RPMI7951 (cell line): ENCODE results near the gene PLD5. TPM values are rescaled to one million over a fixed set of nuclear protein-coding genes. Genes with fewer than 3 reads are reported as not detected.
"Not testable (repeated sequence)": the region's sequence is repeated elsewhere in the genome, so short reads cannot be mapped to it uniquely, and the experiment has no call there.

Source experiments
- DNase-seq: peaks from one replicate; pipeline ENCODE4 v3.0.0-alpha.2; 2012; ENCODE audit warnings: low read depth
- total RNA-seq: library from RNA; depleted of rRNA; stranded (reverse); fragments of >200 nt; shearing (Covaris generic); gene quantifications from 2 replicates; pipeline ENCODE4 v1.2.3, GENCODE V29; 2014

The PLD5 gene
- total RNA-seq, 1 experiment from 2014 or later, result not detected

DNA sequence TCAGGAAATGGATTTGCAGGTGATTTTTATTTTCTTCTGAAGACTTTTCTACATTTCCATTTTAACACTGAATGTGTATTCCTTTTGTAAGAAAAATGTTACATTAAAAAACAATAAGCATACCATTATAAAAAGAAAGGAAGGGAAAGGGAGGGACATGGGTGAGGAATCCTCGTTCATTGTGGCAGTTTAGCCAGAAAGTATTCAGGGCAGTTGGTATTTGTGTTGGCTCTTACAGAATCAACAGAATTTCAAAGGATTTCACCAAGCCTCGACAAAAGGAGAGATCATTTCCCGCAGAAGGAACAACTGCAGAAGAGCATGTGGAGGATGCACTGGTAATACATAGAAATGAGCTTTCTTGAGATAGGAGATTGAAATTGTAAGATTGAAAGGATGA is 35.0 kb downstream of the PLD5 start:
- no peak for DNase-seq

DNA sequence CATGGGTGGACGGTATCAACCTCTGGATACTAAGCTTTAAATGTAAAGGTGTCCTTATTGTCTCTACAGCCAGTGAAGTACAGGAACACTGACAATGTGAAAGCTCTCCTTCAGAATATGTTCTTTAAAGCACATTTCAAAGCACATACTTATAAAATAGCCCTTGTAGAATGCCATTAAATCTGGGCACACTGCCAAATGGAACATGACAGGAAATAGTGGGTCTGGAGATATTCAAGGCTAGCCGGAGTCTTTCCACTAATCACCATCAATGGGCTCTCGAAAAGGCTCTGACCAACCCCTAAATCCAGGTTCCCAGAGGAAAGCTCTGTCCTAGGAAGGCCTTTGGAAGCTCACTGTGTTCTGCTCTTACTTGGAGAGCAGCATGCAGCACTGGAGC is 46.6 kb downstream of the PLD5 start:
- no peak for DNase-seq

DNA sequence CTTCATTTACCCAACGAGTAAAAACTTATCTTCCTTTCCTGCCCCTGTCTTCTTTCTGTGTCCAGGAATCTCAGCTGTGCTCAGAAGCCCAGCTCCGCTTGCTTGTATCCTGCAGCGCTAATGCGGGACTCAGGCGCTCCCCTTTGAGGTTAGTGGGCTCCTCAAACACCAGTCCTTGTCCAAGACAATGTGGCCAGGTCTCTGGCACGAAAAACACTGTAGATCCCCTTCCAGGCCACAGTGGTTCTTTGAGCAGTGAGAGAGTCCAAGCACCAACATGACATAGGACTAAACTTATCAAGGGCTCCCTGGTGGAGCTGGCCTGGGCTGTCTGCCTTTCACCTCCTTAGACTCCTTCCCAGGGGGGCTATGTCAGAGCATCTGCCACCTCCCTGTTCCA is 53.7 kb downstream of the PLD5 start:
- no peak for DNase-seq

DNA sequence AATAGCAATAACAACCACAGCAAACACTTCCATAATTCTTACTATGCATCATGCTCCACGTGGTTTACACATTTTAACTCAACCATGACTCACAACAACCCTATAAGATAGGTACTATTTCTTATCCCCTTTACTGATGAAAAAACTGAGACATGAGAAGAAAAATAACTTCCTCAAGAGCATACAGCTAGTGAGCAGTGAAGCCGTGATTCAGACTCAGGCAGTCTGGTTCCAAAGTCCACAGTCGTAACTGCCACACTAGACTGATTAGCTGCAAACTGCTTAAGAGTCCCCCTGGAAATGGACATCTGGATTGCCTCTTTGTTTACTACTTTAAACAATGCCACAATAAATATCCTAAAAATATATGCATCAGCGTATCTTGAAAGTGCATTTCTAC is 55.7 kb downstream of the PLD5 start:
- no peak for DNase-seq

DNA sequence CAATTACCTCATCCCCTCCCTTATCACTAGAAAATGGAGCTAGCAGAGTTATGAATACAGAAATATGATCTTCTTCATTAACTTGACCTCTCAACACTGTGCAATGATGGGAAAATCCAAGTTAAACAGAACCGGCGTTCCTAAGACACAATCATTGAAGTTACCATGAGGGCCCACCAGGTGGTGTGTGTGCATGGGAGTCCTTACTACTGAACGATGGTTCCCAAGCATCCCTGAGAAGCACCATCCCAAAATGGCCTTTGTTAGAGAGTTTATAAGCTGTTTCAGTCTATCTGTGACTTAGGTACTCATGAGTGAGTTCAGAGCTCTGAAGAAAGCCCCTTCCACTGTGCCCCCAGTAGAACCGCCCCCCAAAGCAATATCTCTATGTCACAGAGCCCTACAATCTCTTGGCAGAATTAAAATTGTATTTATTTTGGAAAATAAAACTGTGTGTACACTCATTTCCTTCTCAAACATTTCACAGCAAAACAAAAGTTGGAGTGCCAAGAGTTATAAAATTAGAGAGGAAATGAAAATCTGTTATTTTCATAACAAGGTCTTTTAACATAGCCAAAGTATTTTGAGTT is 56.8 kb downstream of the PLD5 start:
- peak; percentile 45 for DNase-seq

DNA sequence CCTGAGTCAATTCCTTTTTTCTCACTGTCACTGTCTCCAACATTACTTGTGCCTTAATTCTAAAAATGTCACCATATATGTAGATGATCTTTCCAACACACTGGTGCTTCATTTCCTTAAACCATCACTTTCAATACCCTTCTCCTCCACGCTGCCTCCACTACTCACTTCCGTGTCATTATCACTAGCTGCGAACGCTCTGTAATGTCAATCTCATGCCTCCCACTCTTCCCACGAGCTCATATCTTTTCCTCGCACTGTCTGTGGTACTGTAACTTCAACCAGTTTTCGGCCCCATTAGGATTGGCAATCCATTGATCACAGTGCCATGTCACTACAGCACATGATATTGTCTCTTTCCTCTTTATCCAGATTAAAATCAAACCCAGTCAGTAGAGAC is 61.6 kb downstream of the PLD5 start:
- DNase-seq, result no peak

DNA sequence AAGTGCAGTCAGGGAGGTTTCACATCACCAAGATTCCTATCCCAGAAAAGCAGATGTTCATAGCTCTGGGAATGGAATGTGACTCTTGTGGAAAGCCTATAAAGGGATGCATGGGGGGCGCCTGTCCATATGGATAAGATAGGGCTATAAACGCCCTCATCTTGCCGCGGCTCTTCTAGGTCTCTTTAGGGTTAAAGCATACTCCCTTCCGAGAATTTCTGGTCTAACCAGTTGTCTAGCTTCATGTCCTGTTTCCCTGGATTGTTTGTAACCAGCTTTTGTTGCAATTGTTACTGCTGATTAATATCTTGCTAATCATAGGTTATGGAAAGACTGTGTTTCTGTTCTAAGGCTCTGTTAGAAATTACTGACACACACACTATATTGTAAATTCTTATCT is 64.8 kb downstream of the PLD5 start:
- DNase-seq, result not testable (repeated sequence)

DNA sequence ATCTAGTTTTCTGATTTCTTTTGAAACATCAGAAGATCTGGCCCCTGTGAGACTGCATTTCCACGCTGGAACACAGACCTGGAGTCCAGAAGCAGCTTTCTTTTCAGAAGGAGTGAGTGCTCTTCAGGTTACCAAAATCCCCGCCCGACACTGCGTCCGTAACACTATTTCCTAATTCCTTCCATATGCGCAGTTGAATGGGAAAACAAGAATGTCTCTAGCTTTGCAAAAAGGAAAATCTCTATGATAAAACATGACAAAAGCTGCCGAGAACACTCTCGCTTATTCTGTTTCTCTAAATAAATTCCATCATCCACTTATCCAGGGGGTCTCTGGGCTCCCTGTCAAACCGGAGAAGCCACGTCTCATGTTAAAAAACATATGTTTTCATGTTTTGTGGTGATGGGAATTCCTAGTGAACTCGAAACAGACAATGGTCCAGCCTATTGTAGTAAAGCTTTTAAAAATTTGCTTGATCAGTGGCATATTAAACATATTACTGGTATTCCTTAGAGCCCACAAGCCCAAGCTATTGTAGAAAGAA is 67.7 kb downstream of the PLD5 start:
- DNase-seq, result no peak

DNA sequence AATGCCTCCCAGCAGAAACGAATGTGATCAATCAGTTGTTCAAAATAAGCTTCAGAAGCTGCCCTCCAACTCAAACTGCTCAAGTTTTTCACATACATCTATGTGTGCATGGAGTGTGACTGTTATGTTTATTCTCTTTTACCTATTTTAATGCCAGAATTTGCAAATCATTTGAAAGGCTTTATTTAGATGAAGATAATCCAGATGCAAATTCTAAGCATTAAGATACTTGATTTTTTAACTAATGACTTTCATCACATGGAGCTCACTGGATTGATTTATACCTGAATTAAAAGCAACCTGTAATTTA is 69.5 kb downstream of the PLD5 start:
- no peak for DNase-seq

DNA sequence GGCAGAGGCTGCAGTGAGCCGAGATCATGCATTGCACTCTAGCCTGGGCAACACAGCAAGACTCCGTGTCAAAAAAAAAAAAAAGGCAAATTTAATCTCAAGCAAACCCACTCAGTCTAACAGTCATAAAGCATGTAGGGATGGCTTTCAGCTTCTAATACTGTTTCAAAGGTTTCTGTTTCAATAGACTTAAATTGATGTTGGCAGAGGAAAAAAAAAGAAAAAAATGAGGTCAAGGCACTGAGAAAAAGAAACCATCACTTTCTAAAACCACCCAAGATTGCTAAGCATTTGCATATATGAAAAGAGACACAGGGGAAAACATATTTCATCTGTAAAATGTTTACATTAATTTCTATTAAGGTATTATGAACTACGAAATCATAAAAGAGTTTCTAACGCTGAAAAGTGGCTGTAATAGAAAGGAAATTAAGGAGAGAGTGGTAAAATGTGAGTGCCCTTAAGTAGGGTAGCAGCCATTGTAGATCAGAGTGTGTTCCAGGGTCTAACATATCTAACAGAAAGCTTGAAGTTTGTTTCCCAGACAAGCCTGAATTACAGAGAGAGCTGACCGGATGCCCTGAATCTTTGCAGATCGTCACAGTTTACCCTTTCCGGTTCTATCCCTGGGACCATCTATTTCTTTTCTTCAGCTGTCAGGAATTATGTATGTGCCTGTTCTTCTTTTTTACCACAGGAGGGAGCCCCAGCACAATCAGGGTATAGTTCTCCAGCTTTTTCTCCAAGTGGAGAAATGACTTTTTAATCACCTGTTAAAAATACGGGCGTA is 70.0 kb downstream of the PLD5 start:
- peak; percentile 41 for DNase-seq

DNA sequence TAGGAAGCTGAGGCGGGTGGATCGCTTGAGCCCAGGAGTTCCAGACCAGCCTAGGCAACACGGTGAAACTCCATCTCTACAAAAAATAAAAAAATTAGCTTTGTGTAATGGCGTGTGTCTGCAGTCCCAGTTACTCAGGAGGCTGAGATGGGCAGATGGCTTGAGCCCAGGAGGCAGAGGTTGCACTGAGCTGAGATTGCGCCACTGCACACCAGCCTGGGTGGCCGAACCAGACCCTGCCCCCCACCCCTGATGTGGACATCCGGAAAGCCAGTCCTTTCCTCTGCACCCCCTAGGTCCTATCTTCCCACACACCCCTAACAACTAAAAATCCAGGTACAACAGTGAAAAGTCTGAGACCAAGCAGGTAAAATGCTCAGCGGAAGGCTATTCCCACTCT is 71.9 kb downstream of the PLD5 start:
- DNase-seq, result no peak

DNA sequence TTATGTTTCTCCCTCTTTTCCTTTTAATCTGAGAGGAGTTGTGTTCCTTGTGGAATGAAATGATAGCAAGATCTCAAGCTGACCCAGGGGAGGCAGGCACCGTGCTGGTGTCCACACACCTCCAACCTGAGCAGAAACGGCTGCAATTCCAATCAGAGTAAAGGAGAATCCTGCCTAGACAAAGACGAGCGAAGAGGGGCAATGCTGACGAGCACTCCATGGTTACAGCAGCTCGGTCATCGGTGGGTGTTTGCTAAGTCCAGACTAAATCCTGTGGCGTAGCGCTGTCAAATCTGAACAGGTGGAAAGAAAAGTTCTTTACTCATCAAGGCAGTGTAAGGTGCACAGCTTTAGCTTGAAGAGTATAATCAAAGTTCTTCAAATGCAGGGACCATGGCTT is 74.8 kb downstream of the PLD5 start:
- DNase-seq, result no peak

DNA sequence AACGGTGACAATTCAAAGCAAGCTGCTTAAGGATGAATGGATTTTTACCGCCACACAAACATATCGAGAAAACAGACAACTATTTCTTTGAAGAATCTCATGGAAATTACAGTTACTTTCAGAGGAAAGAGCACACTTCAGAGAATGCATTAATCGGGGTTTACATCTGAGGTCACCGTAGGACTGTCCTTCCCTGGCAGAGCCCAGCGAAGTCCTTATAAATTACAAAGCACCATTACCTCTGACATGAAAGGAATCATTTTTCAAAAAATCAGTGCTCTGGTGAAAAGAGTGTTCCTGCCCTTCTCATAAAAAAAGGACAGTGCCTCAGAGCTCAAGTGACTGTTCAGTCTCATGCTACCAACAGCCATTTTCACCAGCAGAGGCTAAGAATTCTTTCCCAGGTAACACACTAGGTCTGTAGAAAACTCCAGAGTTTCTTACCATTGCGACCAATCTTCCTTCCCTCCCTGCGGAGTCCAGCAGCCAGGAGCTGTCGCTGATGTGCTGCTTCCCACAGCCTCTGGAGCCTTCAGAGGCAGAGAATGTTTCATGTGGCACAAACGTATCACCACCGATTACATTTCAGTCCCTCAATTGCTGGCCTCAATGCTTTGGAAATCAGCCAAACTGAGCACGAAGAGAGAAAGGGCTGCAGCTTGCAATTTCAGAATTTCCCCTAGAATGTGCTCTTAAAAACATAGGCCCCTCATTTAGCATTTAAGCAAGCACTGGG is 75.4 kb downstream of the PLD5 start:
- DNase-seq, result no peak

DNA sequence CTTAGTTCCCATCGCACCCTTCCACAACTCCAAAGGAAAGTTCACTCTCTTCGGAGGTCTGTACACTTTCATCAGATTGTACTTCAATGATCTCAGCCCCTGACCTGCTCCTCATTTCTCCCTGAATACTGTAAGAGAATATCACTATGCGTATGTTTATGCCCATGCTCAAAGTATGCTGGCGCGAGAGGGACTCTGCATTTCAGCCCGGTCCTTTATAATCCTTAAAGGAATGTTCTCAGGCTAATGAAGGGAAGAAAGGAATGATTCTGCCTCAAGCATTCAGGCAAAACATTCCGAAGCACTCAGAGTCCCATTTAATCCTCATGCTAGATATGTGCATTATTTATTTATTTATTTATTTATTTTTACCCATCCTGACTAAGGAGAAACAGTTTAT is 76.8 kb downstream of the PLD5 start:
- no peak for DNase-seq

DNA sequence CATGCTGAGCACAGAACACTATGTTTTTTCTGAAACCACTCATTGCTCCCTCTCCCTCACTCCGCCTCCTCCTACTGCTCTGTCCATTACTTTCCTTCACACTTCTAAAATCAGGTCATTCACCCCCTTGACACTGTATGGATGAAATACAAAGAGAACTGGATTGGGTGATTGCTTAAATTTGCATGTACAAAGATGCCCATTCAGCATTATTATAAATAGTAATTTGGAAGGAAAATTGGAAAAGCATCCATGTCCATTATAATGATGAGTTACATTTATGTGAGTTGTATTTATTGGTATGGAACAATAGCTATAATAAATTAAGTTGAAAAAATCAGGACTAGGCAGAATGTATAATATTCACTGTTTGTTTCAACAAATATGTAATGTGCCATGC is 83.7 kb downstream of the PLD5 start:
- DNase-seq, result no peak

DNA sequence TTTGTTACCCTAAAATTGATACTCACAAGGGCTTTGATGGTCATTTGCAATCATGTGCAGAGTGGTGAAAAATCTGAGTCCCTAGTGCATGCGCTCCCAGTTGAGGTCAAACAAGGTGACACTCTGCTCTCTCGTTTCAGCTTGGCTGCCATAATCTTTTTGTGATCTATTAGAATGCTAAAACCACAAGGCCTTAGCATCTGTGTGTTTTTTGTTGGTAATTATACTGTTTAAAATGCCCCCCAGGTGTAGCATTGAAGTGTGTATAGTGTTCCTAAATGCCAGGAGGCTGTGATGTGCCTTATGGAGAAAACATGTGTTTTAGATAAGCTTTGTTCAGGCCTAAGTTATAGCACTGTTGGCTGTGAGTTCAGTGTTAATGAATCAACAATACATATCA is 89.3 kb downstream of the PLD5 start:
- DNase-seq, result no peak

DNA sequence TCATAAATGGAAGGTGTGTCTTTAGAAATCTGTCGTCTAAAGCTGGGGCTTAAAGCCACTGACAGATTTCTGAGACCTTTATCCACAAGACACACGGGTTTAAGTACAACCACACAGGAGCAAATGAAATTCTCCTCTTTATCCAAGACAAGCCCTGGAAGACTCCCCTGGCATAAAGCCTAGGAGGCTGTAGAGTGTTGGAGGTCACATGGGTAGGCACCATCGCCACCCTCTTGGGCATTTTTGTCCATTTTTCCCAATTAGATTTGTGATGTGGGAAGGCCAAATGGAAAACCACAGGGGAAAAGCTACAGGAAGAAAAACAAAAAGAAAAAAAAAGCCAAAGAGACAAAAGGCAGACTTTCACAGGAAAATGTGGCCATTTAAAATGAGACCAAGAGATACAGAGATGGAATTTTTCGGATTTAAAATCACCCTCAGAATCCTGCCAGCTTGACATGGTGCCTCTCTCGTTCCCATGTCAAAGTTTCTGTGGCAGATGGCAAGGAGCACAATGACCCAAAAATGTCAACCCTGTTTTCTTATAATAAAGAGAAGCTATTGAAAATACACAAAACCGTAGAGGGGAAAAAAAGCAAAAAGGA is 91.9 kb downstream of the PLD5 start:
- DNase-seq, result no peak

DNA sequence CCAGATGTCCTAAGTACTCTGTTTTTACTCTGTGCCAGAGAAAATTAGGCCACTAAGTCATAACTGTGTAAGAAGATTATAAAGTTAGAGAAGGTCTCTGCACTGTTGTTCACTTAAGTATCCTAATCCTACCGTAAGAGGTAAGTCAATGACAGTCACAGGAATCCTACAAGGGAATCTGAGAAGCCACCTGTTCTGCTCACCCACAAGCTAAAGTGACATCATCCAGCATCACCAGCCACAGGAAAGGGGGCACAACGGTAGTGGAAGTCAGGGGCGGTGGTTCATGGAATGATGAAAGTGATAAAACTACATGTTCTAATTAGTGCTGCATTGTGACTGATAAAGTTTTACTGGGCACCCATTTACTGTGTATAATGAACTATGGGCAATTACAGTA is 92.7 kb downstream of the PLD5 start:
- no peak for DNase-seq

DNA sequence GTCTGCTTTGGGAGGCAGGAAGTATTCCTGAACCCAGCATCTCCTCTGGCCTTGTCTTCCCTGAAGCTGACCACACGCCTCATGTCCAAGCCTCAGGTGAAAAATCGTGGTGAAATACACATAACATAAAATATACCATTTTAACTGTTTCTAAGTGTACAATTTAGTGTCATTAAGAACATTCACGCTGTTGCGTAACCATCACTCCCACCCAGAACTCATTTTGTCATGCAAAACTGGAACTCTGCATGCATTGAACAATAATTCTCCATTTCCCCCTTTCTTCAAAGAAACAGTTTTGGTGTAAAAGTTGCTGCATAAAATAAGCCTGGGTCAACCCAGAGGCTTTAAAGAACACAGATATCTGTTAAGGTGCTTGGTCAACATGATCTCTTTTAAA is 93.5 kb downstream of the PLD5 start:
- no peak for DNase-seq

DNA sequence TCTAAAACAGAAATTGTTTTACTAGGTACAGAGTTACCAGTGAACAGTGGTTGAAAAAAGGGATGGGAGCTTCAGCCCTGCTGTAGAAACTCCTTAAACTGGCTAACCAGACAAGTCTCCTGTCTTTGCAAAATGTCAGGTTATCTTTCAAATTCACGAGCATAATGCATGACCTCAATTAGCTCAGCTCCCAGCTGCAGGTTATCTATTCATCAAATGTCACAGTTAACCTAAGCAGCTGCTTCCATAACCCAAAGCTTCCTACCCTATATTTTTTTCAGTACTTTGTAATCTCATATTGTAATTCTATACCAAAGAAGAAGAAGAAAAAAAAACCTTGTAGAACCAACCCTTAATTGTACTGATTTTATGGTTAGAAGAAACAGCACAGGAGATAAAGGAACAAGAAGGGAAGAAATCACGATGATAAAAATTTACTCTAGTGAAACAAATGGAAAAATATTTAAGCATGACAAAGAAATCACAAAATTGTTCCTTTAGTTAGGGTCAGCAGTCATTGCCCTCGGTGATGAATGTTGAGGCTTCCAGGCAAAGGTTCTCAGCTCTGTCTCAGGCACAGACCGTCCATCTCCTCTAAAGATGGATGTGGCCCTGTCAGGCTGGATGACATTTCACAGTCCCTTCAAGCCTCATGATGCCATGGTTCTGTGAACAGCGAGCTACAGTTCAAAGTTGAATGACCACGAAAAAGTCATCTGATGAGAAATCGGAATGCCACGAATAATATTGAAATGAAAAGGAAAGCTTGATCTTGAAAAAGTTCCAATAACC is 95.9 kb downstream of the PLD5 start:
- DNase-seq, result no peak

DNA sequence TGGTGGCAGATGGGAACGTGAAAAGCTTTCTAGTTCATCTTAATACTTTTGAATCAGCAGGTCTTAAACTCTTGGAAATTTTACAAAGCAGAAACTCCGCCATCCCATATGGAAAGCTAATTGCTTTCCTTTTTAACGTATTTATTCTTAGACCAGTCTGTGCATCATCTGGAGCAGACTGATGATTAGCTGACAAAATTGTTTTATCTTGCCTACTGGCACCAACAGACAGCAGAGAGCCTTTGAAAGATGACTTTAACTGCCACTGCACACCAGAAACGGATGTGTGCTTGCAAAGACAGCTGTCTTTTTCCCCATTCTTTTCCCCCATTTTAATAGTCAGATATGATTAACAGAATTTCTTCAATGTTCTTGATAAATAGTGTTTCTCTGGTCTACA is 97.0 kb downstream of the PLD5 start:
- DNase-seq, result no peak
